BE2C (cell line): ENCODE data around the gene NXN.

Experiments
- DNase-seq: peaks from one replicate; pipeline ENCODE4 v3.0.0-alpha.2; 2020
- H3K27me3 ChIP-seq: fragments of 250-450 bp; sonication (Bioruptor Pico); 2 replicates; pipeline ENCODE4 v1.5.1; 2020; ENCODE audit warnings: mild to moderate bottlenecking
- H3K36me3 ChIP-seq: fragments of 250-450 bp; sonication (Bioruptor Pico); 2 replicates; pipeline ENCODE4 v1.5.1; 2020; ENCODE audit warnings: mild to moderate bottlenecking
- H3K4me1 ChIP-seq: fragments of 250-450 bp; sonication (Bioruptor Pico); 2 replicates; pipeline ENCODE4 v1.5.1; 2020
- H3K4me3 ChIP-seq: 2 replicates; pipeline ENCODE4 v1.5.1; 2011; ENCODE audit warnings: low read depth, low read length
- H3K9me3 ChIP-seq: fragments of 250-450 bp; sonication (Bioruptor Pico); 2 replicates; pipeline ENCODE4 v1.5.1; 2020
- CTCF ChIP-seq: IDR thresholded peaks from 2 replicates; pipeline ENCODE4 v1.5.1; 2012; ENCODE audit warnings: mild to moderate bottlenecking, low read depth, low read length

The NXN gene

GRCh38 chr17:1011760-1012735 lies 32.5 kb upstream of the NXN start:
- H3K27me3 ChIP-seq, result no peaks in the 10 kb centered on the region
- no peak for DNase-seq
- TF ChIP-seq CTCF, result no peak
- no peaks in the 10 kb centered on the region for H3K4me1 ChIP-seq
- H3K9me3 ChIP-seq, result no peaks in the 10 kb centered on the region
- H3K36me3 ChIP-seq, result no peaks in the 10 kb centered on the region; the same call in 1 of the 2 replicates
- H3K4me3 ChIP-seq, result no peak overlapping the region

GRCh38 chr17:1011138-1011537 lies 31.6 kb upstream of the NXN start:
- TF ChIP-seq CTCF, result no peak
- Histone ChIP-seq H3K27me3 (no peaks in the 10 kb centered on the region), H3K9me3 (no peaks in the 10 kb centered on the region), H3K4me1 (no peaks in the 10 kb centered on the region), H3K4me3 (no peak overlapping the region), H3K36me3 (peaks cover 3% of the 10 kb centered on the region; the same call in 1 of the 2 replicates)
- no peak for DNase-seq

GRCh38 chr17:1010586-1010985 lies 31.0 kb upstream of the NXN start:
- no peak for TF ChIP-seq CTCF
- Histone ChIP-seq H3K36me3 (peaks cover 3% of the 10 kb centered on the region; the same call in 1 of the 2 replicates), H3K4me3 (no peak overlapping the region), H3K9me3 (no peaks in the 10 kb centered on the region), H3K27me3 (no peaks in the 10 kb centered on the region), H3K4me1 (no peaks in the 10 kb centered on the region)
- no peak for DNase-seq

GRCh38 chr17:1010086-1010450 lies 30.5 kb upstream of the NXN start:
- Histone ChIP-seq H3K36me3 (peaks cover 3% of the 10 kb centered on the region; the same call in 1 of the 2 replicates), H3K9me3 (no peaks in the 10 kb centered on the region), H3K4me1 (no peaks in the 10 kb centered on the region), H3K4me3 (no peak overlapping the region), H3K27me3 (no peaks in the 10 kb centered on the region)
- no peak for TF ChIP-seq CTCF
- DNase-seq, result no peak

GRCh38 chr17:1009229-1010085 lies 29.9 kb upstream of the NXN start:
- H3K4me3 ChIP-seq, result no peak overlapping the region
- no peak for DNase-seq
- no peaks in the 10 kb centered on the region for H3K9me3 ChIP-seq
- peaks cover 3% of the 10 kb centered on the region; the same call in 1 of the 2 replicates for H3K36me3 ChIP-seq
- H3K4me1 ChIP-seq, result no peaks in the 10 kb centered on the region
- TF ChIP-seq CTCF, result no peak
- H3K27me3 ChIP-seq, result no peaks in the 10 kb centered on the region
